SK-N-MC (cell line): Measurements from ENCODE around the gene SLC2A2.

Source experiments
- EZH2 ChIP-seq: fragments of 200-600 bp; sonication (generic); IDR thresholded peaks from one replicate; pipeline ENCODE4 v1.6.1; 2017; ENCODE audit warnings: antibody characterized with exemption
- FOXP2 ChIP-seq: optimal IDR thresholded peaks from 2 replicates; pipeline ENCODE3; 2011; ENCODE audit warnings: mild to moderate bottlenecking, moderate library complexity; ENCODE audit not compliant: insufficient read depth; ENCODE audit errors: extremely low read length, control extremely low read depth
- POLR2AphosphoS5 ChIP-seq: IDR thresholded peaks from 2 replicates; pipeline ENCODE4 v1.6.1; 2012; ENCODE audit warnings: mild to moderate bottlenecking, low read depth, low read length, borderline replicate concordance

DNA sequence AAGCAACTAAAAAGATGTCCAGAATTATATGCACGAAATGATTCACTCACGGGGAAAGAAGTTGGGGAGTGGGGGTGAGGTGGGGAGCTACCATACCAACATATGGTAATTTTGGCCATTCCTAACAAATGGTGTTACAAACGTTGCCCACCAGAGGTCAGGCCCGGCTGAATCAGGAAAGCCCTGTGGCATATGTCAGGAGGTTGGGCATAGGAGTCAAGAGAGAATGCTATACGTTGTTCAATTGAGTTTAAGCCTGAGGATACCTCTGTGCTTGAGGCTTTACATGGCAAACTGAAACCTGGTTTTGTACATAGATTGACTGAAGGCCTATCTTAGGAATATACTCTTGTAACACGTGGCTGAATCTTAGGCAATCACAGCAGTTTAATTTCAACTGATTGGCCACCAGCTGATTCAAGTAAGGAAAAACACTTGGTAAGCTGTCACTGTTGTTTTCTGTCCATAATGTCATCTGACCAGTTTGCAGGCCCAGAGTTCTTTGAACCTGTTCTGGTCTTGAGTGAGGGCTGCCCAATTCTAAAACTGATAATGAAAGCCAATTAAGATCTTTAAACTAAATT lies 23.4 kb upstream of the SLC2A2 start:
- TF ChIP-seq POLR2AphosphoS5 (no peak), EZH2 (no peak), FOXP2 (no peak)
